ENCODE measurements around the gene EFCAB7. TPM values are rescaled to one million over a fixed set of nuclear protein-coding genes. Genes with fewer than 3 reads are reported as not detected.

Gene EFCAB7
- total RNA-seq, 8 experiments from 2014 or later = 7.9 to 27.9 (median 20.0) TPM

GRCh38 chr1:63619558-63619957 lies 96.2 kb downstream of the EFCAB7 start:
- ATAC-seq (replicated peaks in 6 of 8) = no peak
- Histone ChIP-seq H3K27ac (no peak overlapping the region), H3K4me1 (replicated peaks in 1 of 2) (peaks cover 10 to 17% of the 10 kb centered on the region in 2 donors), H3K4me3 (no peak overlapping the region)
- in situ Hi-C loops (cut with MboI; ENCODE audit: low pct_unique_long_range_greater_than_20kb in 2 of 9, low sequenced_read_pairs in 9 of 9, unreplicated experiment in 9 of 9) = loop anchor here in 7 of 9 experiments (10.0 to 25.0 kb wide), 2 partner anchors 618 to 625 kb away; no protein-coding TSS in a partner anchor
- 29 to 100% (median 89%) methylated on average over 1 to 4 of the region's 4 CpGs for WGBS, 10 experiments

- Histone ChIP-seq H3K4me1 (replicated peaks in 1 of 2) (peaks cover 10 to 23% of the 10 kb centered on the region in 2 donors), H3K27ac (no peak overlapping the region), H3K4me3 (no peak overlapping the region)
- WGBS, 10 experiments = 80 to 100% (median 88%) methylated on average over 1 to 5 of the region's 5 CpGs; no CpG with 5 or more reads in 3 of the 10 experiments
- no peak for ATAC-seq (replicated peaks in 6 of 8)
- in situ Hi-C loops (cut with MboI; ENCODE audit: low pct_unique_long_range_greater_than_20kb in 2 of 9, low sequenced_read_pairs in 9 of 9, unreplicated experiment in 9 of 9) = loop anchor here in 6 of 9 experiments (25.0 kb wide), 1 partner anchor 617 kb away; no protein-coding TSS in a partner anchor
Observed at GRCh38 chr1:63620671-63621070, 97.3 kb downstream of the EFCAB7 start.

- ATAC-seq (replicated peaks in 6 of 8) = no peak
- Histone ChIP-seq H3K4me1 (replicated peaks in 1 of 2) (peaks cover 10 to 22% of the 10 kb centered on the region in 2 donors), H3K4me3 (no peak overlapping the region), H3K27ac (no peak overlapping the region)
- in situ Hi-C loops (cut with MboI; ENCODE audit: low pct_unique_long_range_greater_than_20kb in 2 of 9, low sequenced_read_pairs in 9 of 9, unreplicated experiment in 9 of 9) = loop anchor here in 6 of 9 experiments (25.0 kb wide), 1 partner anchor 616 kb away; no protein-coding TSS in a partner anchor
- WGBS, 10 experiments = 77 to 100% (median 95%) methylated on average over 1 to 3 of the region's 3 CpGs; no CpG with 5 or more reads in 2 of the 10 experiments
Observed at GRCh38 chr1:63621075-63621474, 97.8 kb downstream of the EFCAB7 start.

GRCh38 chr1:63621698-63622097 lies 98.4 kb downstream of the EFCAB7 start:
- in situ Hi-C loops (cut with MboI; ENCODE audit: low pct_unique_long_range_greater_than_20kb in 2 of 9, low sequenced_read_pairs in 9 of 9, unreplicated experiment in 9 of 9) = loop anchor here in 6 of 9 experiments (25.0 kb wide), 1 partner anchor 616 kb away; no protein-coding TSS in a partner anchor
- Histone ChIP-seq H3K4me1 (replicated peaks in 1 of 2) (peaks cover 10 to 20% of the 10 kb centered on the region in 2 donors), H3K27ac (no peak overlapping the region), H3K4me3 (no peak overlapping the region)
- WGBS, 10 experiments = 10 to 100% (median 88%) methylated on average over 1 to 6 of the region's 6 CpGs; no CpG with 5 or more reads in 1 of the 10 experiments
- no peak for ATAC-seq (replicated peaks in 6 of 8)

Other genes with a start within 250 kb of the EFCAB7 start
- under 1 TPM in 4 of 8 experiments, not detected in 4; 0.14 to 0.76 (median 0.46) TPM for gene FOXD3, start 201.0 kb upstream of the EFCAB7 start, total RNA-seq
- 10 to 100 TPM in 7 of 8 experiments, 1 to 10 TPM in 1; 7.4 to 20.8 (median 17.3) TPM for gene ALG6, start 155.9 kb upstream of the EFCAB7 start, total RNA-seq
- gene ITGB3BP, start 300 bp upstream of the EFCAB7 start, total RNA-seq = 10 to 100 TPM; 22.4 to 62.2 (median 31.5) TPM
- 10 to 100 TPM; 24.4 to 50.1 (median 34.2) TPM for gene PGM1, start 69.9 kb downstream of the EFCAB7 start, total RNA-seq